Esophagus muscularis mucosa (tissue), 4 donors: Measurements from ENCODE around the gene NLK. TPM values are rescaled to one million over a fixed set of nuclear protein-coding genes. Genes with fewer than 3 reads are reported as not detected.

Source experiments
- DNase-seq: peaks from one replicate; pipeline ENCODE4 v3.0.0-alpha.2; 2017; ENCODE audit errors: extremely low spot score
- H3K27ac ChIP-seq, 4 donors: fragments of 200-600 bp; sonication (generic); replicated peaks in 1 of 4; 1 replicate in 3 of 4; 2 replicates in 1 of 4; pipeline ENCODE4 v1.5.1; 2016 to 2019; ENCODE audit warnings: mild to moderate bottlenecking in 1 of 4
- H3K27me3 ChIP-seq, 4 donors: fragments of 200-600 bp; sonication (generic); one replicate each; pipeline versions ENCODE4 v1.5.1 to v1.6.0; 2016 to 2019
- H3K36me3 ChIP-seq, 4 donors: fragments of 200-600 bp; sonication (generic); one replicate each; pipeline ENCODE4 v1.5.1; 2016 to 2019
- H3K4me1 ChIP-seq, 4 donors: fragments of 200-600 bp; sonication (generic); one replicate each; pipeline ENCODE4 v1.5.1; 2016 to 2019
- H3K4me3 ChIP-seq, 4 donors: fragments of 200-600 bp; sonication (generic); 1 replicate in 2 of 4; 2 replicates in 2 of 4; pipeline ENCODE4 v1.5.1; 2016 to 2019; ENCODE audit warnings: mild to moderate bottlenecking in 4 of 4, moderate library complexity in 1 of 4
- H3K9me3 ChIP-seq, 4 donors: fragments of 200-600 bp; sonication (generic); 1 replicate in 3 of 4; 2 replicates in 1 of 4; pipeline ENCODE4 v1.5.1; 2016 to 2019
- EP300 ChIP-seq: sonication (generic); formaldehyde crosslinking; IDR thresholded peaks from one replicate; pipeline ENCODE4 v1.6.1; 2017; ENCODE audit warnings: antibody characterized with exemption
- POLR2A ChIP-seq: fragments of 450-650 bp; IDR thresholded peaks from one replicate; pipeline ENCODE4 v1.6.1; 2017; ENCODE audit warnings: antibody characterized with exemption, moderate library complexity, mild to moderate bottlenecking, low read depth
- POLR2AphosphoS5 ChIP-seq, 2 donors: sonication (generic); formaldehyde crosslinking; IDR thresholded peaks; one replicate each; pipeline ENCODE4 v1.6.1; 2017; ENCODE audit warnings: antibody characterized with exemption in 2 of 2
- WGBS: methylation state at CpG from one replicate; pipeline ENCODE4 v1.1.5; 2018; 5-methylcytosine and 5-hydroxymethylcytosine counted together
- intact Hi-C: fragments of 100-400 bp; cut with DNase I; formaldehyde crosslinking; loops from one replicate; pipeline ENCODE4 v1.15.1; 2023
- total RNA-seq, 4 donors: library from RNA; depleted of rRNA; stranded (reverse); fragments of >200 nt; gene quantifications; one replicate each; pipeline versions ENCODE4 v1.1.0 to v1.2.1, GENCODE V29; 2016
- TF ChIP-seq, protein P1 (sequence below), 3 experiments: fragments of 200-600 bp in 2 of 3; fragments of 450-650 bp in 1 of 3; sonication (generic) in 2 of 3; IDR thresholded peaks; one replicate each; pipeline ENCODE4 v1.5.1; 2017 to 2019; ENCODE audit warnings: antibody characterized with exemption in 3 of 3, mild to moderate bottlenecking in 2 of 3, moderate library complexity in 1 of 3

NLK gene
- total RNA-seq, 4 donors from 2014 or later = 10.1 to 16.2 (median 12.6) TPM

GRCh38 chr17:28127196-28127595 is 84.7 kb downstream of the NLK start:
- Histone ChIP-seq H3K4me3 (no peak overlapping the region), H3K36me3 (peaks cover 0 to 25% (median 10%) of the 10 kb centered on the region in 4 donors), H3K27ac (no peak overlapping the region), H3K9me3 (no peaks in the 10 kb centered on the region), H3K4me1 (no peaks in the 10 kb centered on the region), H3K27me3 (no peaks in the 10 kb centered on the region)
- TF ChIP-seq POLR2AphosphoS5 (IDR thresholded peaks at IDR 0.05) (no peak), EP300 (no peak), POLR2A (no peak)
- TF ChIP-seq, protein P1, sequence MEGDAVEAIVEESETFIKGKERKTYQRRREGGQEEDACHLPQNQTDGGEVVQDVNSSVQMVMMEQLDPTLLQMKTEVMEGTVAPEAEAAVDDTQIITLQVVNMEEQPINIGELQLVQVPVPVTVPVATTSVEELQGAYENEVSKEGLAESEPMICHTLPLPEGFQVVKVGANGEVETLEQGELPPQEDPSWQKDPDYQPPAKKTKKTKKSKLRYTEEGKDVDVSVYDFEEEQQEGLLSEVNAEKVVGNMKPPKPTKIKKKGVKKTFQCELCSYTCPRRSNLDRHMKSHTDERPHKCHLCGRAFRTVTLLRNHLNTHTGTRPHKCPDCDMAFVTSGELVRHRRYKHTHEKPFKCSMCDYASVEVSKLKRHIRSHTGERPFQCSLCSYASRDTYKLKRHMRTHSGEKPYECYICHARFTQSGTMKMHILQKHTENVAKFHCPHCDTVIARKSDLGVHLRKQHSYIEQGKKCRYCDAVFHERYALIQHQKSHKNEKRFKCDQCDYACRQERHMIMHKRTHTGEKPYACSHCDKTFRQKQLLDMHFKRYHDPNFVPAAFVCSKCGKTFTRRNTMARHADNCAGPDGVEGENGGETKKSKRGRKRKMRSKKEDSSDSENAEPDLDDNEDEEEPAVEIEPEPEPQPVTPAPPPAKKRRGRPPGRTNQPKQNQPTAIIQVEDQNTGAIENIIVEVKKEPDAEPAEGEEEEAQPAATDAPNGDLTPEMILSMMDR (IDR thresholded peaks at IDR 0.05) = no peak
- intact Hi-C loops = no loop called here
- WGBS = 97% methylated on average over 1 of the region's 1 CpG
- no peak for DNase-seq

DNA sequence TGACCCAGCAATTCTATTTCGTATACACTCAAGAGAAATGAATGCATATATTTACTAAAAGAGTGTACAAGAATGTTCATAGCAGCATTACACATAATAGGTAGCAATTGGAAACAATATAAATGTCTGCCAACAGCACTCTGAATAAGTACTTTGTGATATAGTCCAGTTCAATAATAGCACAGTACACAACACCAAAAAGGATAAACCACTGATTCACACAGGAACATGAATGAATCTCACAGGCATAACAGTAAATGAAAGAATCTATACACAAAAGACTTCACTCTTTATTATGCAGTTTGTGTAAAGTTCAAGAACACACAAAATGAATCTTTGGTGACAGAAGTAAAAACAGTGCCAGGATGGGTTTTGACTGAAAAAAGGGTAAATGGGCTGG is 86.3 kb downstream of the NLK start:
- no peak overlapping the region for H3K27ac ChIP-seq
- TF ChIP-seq, protein P1 (IDR thresholded peaks at IDR 0.05) = no peak
- no peak for TF ChIP-seq EP300
- no peak for TF ChIP-seq POLR2A
- TF ChIP-seq POLR2AphosphoS5 (IDR thresholded peaks at IDR 0.05) = no peak
- no peaks in the 10 kb centered on the region for H3K27me3 ChIP-seq
- no peak for DNase-seq
- H3K9me3 ChIP-seq = no peaks in the 10 kb centered on the region
- 77% methylated on average over 1 of the region's 1 CpG for WGBS
- H3K4me1 ChIP-seq = no peaks in the 10 kb centered on the region
- H3K4me3 ChIP-seq = no peak overlapping the region
- peaks cover 8 to 27% (median 15%) of the 10 kb centered on the region in 4 donors for H3K36me3 ChIP-seq
- intact Hi-C loops = no loop called here

GRCh38 chr17:28130472-28130871 is 88.0 kb downstream of the NLK start:
- H3K4me3 ChIP-seq = no peak overlapping the region
- intact Hi-C loops = no loop called here
- no peaks in the 10 kb centered on the region for H3K27me3 ChIP-seq

GRCh38 chr17:28131599-28131998 is 89.1 kb downstream of the NLK start:
- Histone ChIP-seq H3K9me3 (no peaks in the 10 kb centered on the region), H3K36me3 (peaks cover 8 to 24% (median 10%) of the 10 kb centered on the region in 4 donors), H3K27me3 (no peaks in the 10 kb centered on the region), H3K27ac (no peak overlapping the region), H3K4me3 (no peak overlapping the region), H3K4me1 (no peaks in the 10 kb centered on the region)
- 59% methylated on average over 4 of the region's 4 CpGs for WGBS
- intact Hi-C loops = no loop called here
- no peak for TF ChIP-seq POLR2A
- DNase-seq = no peak

More at GRCh38 chr17:28130472-28130871, 88.0 kb downstream of the NLK start:
- no peak for DNase-seq
- 95% methylated on average over 2 of the region's 2 CpGs for WGBS
- Histone ChIP-seq H3K4me1 (no peaks in the 10 kb centered on the region), H3K9me3 (no peaks in the 10 kb centered on the region), H3K27ac (no peak overlapping the region), H3K36me3 (peaks cover 8 to 24% (median 10%) of the 10 kb centered on the region in 4 donors)
- TF ChIP-seq POLR2A = no peak
- no peak for TF ChIP-seq EP300
- no peak for TF ChIP-seq POLR2AphosphoS5 (IDR thresholded peaks at IDR 0.05)
- TF ChIP-seq, protein P1 (IDR thresholded peaks at IDR 0.05) = no peak

DNA sequence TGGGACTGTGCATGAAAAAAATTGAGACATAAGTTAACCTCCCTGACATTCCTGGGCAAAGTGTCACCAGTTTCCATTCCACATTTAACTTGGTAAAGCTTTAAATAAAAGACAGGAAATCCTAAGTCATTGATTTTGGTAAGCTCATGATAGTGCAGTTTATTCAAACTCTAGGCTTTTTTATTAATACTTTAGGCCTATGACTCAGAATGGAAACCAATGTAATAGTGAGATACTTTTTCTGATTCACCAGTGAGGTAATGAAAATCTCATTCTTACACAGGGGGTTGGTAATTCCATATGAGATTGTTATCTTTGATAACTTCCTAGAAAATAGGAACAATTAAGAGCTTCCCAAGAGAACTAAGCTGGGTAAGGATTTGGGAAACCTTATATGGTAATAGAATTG is 91.1 kb downstream of the NLK start:
- Histone ChIP-seq H3K36me3 (peaks cover 8 to 24% (median 10%) of the 10 kb centered on the region in 4 donors), H3K4me3 (no peak overlapping the region), H3K9me3 (no peaks in the 10 kb centered on the region), H3K27me3 (no peaks in the 10 kb centered on the region), H3K4me1 (no peaks in the 10 kb centered on the region), H3K27ac (no peak overlapping the region)
- TF ChIP-seq POLR2AphosphoS5 (IDR thresholded peaks at IDR 0.05) = no peak
- no peak for DNase-seq
- intact Hi-C loops = no loop called here

GRCh38 chr17:28136923-28137322 is 94.4 kb downstream of the NLK start:
- intact Hi-C loops = no loop called here
- peaks cover 8 to 24% (median 10%) of the 10 kb centered on the region in 4 donors for H3K36me3 ChIP-seq

More at GRCh38 chr17:28136923-28137322, 94.4 kb downstream of the NLK start:
- no peak overlapping the region for H3K27ac ChIP-seq
- no peaks in the 10 kb centered on the region for H3K4me1 ChIP-seq
- TF ChIP-seq POLR2A (no peak), EP300 (no peak), POLR2AphosphoS5 (IDR thresholded peaks at IDR 0.05) (no peak)
- TF ChIP-seq, protein P1 (IDR thresholded peaks at IDR 0.05) = no peak
- no peak for DNase-seq
- no peak overlapping the region for H3K4me3 ChIP-seq
- 97% methylated on average over 3 of the region's 3 CpGs for WGBS
- H3K27me3 ChIP-seq = no peaks in the 10 kb centered on the region
- no peaks in the 10 kb centered on the region for H3K9me3 ChIP-seq
